Inferior parietal cortex (tissue), 1 donor: ENCODE data around the gene ALKBH5.

Experiments
- DNase-seq: peaks from one replicate; pipeline ENCODE4 v3.0.0-alpha.2; 2016; ENCODE audit errors: extremely low spot score

ALKBH5 gene

GRCh38 chr17:18218756-18219415, 35.3 kb downstream of the ALKBH5 start:
- DNase-seq: no peak

DNA sequence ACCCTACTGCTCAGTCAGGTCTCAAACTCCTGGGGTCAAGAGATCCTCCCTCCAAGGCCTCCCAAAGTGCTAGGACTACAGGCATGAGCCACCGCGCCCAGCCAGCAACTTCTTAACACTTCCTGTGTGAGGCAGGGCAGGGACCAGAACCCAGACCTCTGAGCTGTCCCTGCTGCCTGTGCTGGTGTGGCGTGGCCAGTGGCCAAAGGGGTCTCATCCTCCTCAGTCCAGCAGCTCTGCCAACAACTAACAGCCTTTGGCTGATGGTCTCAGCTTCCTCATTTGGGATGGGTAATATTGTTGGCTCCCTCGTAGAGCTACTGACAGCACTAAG, 40.4 kb downstream of the ALKBH5 start:
- DNase-seq: no peak

DNA sequence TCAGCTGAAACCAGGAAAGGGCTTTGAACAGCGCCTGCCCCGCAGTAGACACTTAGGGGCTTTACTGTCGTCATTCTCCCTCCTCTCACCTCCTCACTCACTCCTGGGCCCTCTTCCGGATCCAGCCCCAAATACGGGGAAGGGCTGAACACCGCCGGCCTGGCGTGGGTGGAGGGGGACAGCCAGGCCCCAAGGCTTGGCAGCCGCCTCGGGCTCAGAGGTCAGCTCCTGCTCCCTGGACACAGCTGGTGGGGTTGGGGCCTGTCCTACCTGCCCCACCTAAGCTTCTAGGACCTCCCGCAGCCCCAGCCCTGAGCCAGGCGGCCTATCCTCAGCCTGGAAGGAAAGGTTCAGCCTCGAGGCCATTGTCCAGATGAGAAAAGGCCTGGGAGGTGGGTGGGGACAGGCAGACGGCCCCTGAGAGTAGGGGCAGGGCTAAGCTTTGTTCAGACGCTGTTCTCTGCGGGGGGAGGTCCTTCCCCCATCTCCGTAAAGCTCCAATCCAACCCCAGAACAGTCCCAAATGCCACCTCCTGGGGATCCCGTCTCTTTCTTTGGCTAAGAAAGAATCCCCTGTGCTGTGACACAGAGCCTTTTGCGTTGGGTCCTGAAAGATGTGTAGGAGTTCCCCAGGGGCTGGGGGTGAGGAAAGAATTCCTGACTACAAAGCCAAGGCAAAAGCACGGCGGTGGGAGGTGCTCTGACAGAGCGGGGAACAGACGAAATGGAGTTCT, 40.9 kb downstream of the ALKBH5 start:
- no peak for DNase-seq

- DNase-seq: peak; percentile 90
These were observed 41.6 kb downstream of the ALKBH5 start, which contains the start of gene LLGL1 for GRCh38 chr17:18225121-18225641. Gene LLGL1, plus strand, starts transcription at chr17:18225635. Its CDS starts 48 bp downstream, at chr17:18225683.

GRCh38 chr17:18225642-18226283, 42.1 kb downstream of the ALKBH5 start:
- DNase-seq: no peak

DNA sequence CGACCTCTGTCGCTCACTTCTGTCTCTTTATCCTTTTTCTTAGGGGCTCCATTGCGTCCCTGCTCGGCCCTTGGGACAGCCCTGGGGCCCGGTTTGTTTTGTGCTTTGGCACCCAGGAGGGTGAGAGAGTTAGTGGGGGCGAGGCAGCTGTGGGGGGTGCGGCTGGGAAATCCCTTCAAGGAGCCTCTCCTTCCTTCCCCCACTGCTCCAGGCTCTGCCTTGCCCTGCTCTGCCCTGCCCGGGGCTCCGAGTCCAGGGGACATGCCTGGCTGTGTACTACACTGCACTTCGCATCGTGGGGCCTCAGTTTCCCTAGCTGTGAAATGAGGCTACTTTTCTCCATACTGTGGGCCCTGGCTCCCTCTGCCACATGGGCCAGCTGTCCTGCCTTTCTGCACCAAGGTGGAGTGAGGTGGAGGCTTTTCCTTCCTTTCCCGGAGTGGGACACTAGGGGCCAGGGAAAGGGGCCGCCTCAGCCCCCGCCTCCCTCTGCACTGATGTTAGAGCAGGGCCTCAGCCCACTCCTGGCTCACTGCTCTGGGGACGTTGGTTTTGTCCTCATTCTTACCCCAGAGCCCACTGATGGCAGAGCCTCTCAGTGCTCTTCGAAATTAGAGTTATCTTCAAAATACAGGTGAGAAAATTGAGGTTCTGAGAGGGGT, 42.8 kb downstream of the ALKBH5 start:
- DNase-seq: no peak

- no peak for DNase-seq
These were observed 44.0 kb downstream of the ALKBH5 start for GRCh38 chr17:18227635-18228034.

GRCh38 chr17:18228176-18228682, 44.6 kb downstream of the ALKBH5 start:
- no peak for DNase-seq

- no peak for DNase-seq
These were observed 45.6 kb downstream of the ALKBH5 start for GRCh38 chr17:18229254-18229653.

- DNase-seq: no peak
These were observed 46.1 kb downstream of the ALKBH5 start for GRCh38 chr17:18229771-18230170.

- peak; percentile 57 for DNase-seq
These were observed 46.9 kb downstream of the ALKBH5 start for GRCh38 chr17:18230288-18231141.

DNA sequence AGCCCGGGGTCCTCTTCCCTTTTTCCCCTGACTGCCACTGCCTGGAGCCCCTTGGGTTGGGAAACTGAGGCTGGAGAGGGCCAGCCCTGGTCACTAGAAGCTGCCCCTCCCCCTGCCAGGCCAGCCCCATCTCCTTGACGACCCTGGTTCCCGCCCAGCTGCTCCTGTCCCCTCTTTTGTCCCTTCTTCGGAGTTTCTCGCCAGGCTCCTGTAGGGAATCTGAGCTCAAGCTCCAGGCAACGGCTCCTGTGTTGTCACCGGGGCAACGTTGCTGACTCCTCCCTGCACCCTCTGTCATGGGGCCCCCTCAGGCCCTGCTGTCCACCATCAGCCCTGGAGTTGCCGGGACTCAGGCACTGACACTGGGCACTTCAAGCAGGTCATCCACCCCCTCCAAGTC, 47.5 kb downstream of the ALKBH5 start:
- DNase-seq: no peak

DNA sequence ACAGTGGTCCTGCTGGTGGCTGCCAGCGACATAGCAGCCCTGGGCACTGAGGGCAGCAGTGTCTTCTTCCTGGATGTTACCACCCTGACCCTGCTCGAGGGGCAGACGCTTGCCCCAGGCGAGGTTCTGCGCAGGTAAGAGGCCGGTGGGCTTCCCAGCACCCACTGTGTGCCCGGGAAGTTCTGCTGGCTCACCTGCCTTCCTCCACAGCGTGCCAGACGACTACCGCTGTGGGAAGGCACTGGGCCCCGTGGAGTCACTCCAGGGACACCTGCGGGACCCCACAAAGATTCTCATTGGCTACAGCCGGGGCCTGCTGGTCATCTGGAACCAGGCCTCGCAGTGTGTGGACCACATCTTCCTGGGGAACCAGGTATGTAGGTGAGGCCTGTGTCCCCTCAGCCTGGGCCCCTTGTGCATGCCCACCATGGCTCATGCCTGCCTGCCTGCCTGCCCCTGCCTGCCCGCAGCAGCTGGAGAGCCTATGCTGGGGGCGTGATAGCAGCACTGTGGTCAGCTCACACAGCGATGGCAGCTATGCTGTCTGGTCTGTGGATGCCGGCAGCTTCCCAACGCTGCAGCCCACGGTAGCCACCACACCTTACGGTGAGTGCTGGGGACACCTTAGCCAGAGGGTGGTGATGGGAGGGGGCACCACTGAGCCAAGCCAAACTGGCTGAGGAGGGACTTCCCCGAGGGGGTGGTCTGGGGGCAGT, 50.3 kb downstream of the ALKBH5 start:
- no peak for DNase-seq

DNA sequence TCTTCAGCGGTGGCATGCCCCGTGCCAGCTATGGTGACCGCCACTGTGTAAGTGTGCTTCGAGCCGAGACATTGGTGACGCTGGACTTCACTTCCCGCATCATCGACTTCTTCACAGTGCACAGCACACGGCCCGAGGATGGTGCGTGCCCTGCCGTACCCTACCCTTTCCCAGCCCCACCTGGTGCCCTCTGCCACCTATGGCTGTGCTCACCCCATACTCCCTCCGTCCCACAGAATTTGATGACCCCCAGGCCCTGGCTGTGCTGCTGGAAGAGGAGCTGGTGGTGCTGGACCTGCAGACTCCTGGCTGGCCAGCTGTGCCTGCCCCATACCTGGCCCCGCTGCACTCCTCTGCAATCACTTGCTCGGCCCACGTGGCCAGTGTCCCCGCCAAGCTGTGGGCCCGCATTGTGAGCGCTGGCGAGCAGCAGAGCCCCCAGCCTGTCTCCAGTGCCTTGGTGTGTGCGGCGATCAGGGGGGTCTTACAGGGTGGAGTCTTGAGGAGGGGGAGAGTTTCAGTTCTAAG, 51.3 kb downstream of the ALKBH5 start:
- no peak for DNase-seq

GRCh38 chr17:18235743-18236256, 52.2 kb downstream of the ALKBH5 start:
- DNase-seq: no peak

- DNase-seq: no peak
These were observed 52.9 kb downstream of the ALKBH5 start for GRCh38 chr17:18236494-18236893.

DNA sequence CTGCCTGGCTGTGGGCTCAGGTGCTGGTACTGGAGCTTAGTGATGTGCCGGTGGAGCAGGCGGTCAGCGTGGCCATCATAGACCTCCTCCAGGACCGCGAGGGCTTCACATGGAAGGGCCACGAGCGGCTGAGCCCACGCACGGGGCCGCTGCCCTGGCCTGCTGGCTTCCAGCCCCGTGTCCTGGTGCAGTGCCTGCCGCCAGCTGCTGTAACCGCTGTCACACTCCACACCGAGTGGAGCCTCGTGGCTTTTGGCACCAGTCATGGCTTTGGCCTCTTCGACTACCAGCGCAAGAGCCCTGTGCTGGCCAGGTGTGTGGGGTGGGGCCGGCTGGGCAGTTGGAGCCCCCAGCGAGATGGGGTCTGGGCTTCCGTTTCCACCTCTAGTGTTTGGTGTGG, 53.8 kb downstream of the ALKBH5 start:
- DNase-seq: no peak

DNA sequence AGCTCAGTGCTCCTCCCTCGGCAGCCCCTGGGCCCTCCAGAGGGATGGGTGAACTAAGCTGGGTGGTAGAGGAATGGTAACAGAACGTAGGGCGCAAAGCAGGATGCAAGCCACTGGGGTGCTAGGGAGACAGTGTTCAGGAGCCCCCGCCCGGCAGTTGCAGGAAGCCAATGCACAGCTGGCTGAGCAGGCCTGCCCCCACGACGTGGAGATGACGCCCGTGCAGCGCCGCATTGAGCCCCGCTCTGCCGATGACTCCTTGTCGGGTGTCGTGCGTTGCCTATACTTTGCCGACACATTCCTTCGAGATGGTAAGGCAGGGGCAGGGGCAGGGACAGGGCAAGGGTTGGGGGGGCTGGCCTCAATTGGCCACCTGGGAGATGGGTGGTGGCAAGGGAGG, 54.7 kb downstream of the ALKBH5 start:
- no peak for DNase-seq

GRCh38 chr17:18240449-18240848, 56.8 kb downstream of the ALKBH5 start:
- DNase-seq: no peak
